Neural cell (in vitro differentiated cells): ENCODE results near the gene ID4.

Experiments used
- EZH2 ChIP-seq: fragments of 200-600, 300-800 bp; shearing (Covaris generic), sonication (generic); IDR thresholded peaks from 2 replicates; pipeline ENCODE4 v1.6.1; 2014; ENCODE audit warnings: antibody characterized with exemption, low read length, borderline replicate concordance, mild to moderate bottlenecking; ENCODE audit not compliant: insufficient read depth, poor library complexity, severe bottlenecking
- MXI1 ChIP-seq: fragments of 450-650 bp; conservative IDR thresholded peaks from 2 replicates; pipeline ENCODE4 v1.6.1; 2014; ENCODE audit warnings: antibody characterized with exemption, mild to moderate bottlenecking; ENCODE audit not compliant: poor library complexity, severe bottlenecking
- POLR2AphosphoS5 ChIP-seq: IDR thresholded peaks from 2 replicates; pipeline ENCODE4 v1.6.1; 2012
- RAD21 ChIP-seq: fragments of 450-650 bp; conservative IDR thresholded peaks from 2 replicates; pipeline ENCODE4 v1.6.1; 2014; ENCODE audit warnings: antibody characterized with exemption, mild to moderate bottlenecking, moderate library complexity
- TF ChIP-seq, protein P1 (sequence below): fragments of 450-650 bp; IDR thresholded peaks from 2 replicates; pipeline ENCODE4 v1.5.1; 2014; ENCODE audit warnings: antibody characterized with exemption, mild to moderate bottlenecking, moderate library complexity; ENCODE audit not compliant: poor library complexity, severe bottlenecking

DNA sequence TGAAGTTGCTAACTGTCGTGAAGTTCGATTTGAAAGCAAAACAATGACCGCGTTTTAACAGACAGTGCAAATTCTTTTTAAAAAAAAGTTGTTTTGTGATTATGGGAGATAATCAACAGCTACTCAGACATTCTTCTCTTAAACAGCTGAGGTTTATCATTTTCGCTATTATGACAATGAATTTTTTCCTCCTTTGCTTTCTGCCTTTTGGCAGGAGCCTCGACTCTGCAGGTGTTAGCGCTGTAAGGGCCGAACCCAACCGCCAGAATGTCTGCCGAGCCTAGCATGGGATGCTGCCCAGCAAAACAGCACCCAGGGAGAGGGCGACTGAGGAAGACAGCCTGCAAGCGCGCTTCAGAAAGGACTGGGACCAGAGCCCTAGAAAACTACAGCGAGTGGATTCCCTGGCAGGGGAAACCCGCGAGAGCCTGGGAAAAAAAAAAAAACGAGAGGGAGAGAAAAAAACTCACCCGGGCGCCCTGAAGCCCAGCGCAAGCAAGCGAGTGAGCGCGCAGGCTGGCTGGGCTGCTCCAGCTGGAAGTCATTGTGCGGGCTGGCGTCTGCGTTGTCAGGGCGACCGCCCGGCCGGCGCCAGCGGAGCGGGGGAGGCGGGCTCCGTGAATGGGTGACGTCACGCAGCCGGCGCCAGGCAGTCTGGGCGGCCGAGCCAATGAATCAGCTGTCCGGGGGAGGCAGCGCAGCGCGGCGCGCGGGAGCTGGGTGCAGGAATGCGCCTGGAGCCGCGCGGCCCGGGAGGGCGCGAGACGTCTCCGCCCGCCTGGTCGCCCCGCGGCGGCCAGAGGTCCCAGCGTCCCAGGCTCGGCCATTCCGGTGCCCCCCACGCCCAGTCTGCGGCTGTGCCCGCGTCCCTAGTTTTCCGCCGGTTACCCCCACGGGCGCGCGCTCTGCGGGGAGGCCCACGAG, 32.7 kb upstream of the ID4 start:
- TF ChIP-seq POLR2AphosphoS5 (peak; percentile 85), MXI1 (peak; percentile 94), EZH2 (no peak), RAD21 (peak; percentile 73)
- TF ChIP-seq, protein P1, sequence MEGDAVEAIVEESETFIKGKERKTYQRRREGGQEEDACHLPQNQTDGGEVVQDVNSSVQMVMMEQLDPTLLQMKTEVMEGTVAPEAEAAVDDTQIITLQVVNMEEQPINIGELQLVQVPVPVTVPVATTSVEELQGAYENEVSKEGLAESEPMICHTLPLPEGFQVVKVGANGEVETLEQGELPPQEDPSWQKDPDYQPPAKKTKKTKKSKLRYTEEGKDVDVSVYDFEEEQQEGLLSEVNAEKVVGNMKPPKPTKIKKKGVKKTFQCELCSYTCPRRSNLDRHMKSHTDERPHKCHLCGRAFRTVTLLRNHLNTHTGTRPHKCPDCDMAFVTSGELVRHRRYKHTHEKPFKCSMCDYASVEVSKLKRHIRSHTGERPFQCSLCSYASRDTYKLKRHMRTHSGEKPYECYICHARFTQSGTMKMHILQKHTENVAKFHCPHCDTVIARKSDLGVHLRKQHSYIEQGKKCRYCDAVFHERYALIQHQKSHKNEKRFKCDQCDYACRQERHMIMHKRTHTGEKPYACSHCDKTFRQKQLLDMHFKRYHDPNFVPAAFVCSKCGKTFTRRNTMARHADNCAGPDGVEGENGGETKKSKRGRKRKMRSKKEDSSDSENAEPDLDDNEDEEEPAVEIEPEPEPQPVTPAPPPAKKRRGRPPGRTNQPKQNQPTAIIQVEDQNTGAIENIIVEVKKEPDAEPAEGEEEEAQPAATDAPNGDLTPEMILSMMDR = peak; percentile 38
